Glutamatergic neuron (in vitro differentiated cells): ENCODE results near the gene ESPNL. TPM values are rescaled to one million over a fixed set of nuclear protein-coding genes. Genes with fewer than 3 reads are reported as not detected.

Experiments
- DNase-seq: peaks from one replicate; pipeline ENCODE4 v3.0.0; 2022
- H3K27ac Mint-ChIP-seq: one replicate; pipeline ENCODE4 v1.8.0; 2020; ENCODE audit warnings: mild to moderate bottlenecking, mixed read lengths, inconsistent platforms; ENCODE audit not compliant: unreplicated experiment
- H3K27me3 Mint-ChIP-seq: one replicate; pipeline ENCODE4 v1.8.0; 2020; ENCODE audit warnings: mild to moderate bottlenecking, moderate library complexity, mixed read lengths, inconsistent platforms; ENCODE audit not compliant: unreplicated experiment
- H3K36me3 Mint-ChIP-seq: one replicate; pipeline ENCODE4 v1.8.0; 2020; ENCODE audit warnings: mild to moderate bottlenecking, mixed read lengths, inconsistent platforms; ENCODE audit not compliant: unreplicated experiment
- H3K4me1 Mint-ChIP-seq: one replicate; pipeline ENCODE4 v1.8.0; 2020; ENCODE audit warnings: mild to moderate bottlenecking, low read depth, mixed read lengths, inconsistent platforms; ENCODE audit not compliant: unreplicated experiment
- H3K4me3 Mint-ChIP-seq: one replicate; pipeline ENCODE4 v1.8.0; 2020; ENCODE audit warnings: mild to moderate bottlenecking, mixed read lengths, inconsistent platforms; ENCODE audit not compliant: unreplicated experiment
- H3K9me3 Mint-ChIP-seq: one replicate; pipeline ENCODE4 v1.8.0; 2020; ENCODE audit warnings: mild to moderate bottlenecking, moderate library complexity, mixed read lengths, inconsistent platforms; ENCODE audit not compliant: unreplicated experiment
- total RNA-seq: library from RNA; stranded (reverse); fragmentation: NEBNext Ultra II Directional; extraction: Animal tissue kit (Norgen Biotek cat#: 25700); gene quantifications from one replicate; pipeline ENCODE4 v1.2.1, GENCODE V29; 2021; ENCODE audit not compliant: unreplicated experiment
- TF ChIP-seq, protein P1 (sequence below): fragments of 200-600 bp; sonication (generic); IDR thresholded peaks from one replicate; pipeline ENCODE4 v1.5.0; 2021; ENCODE audit not compliant: partially characterized antibody, unreplicated experiment

Gene ESPNL
- total RNA-seq, 1 donor from 2014 or later, result 0.81 TPM

DNA sequence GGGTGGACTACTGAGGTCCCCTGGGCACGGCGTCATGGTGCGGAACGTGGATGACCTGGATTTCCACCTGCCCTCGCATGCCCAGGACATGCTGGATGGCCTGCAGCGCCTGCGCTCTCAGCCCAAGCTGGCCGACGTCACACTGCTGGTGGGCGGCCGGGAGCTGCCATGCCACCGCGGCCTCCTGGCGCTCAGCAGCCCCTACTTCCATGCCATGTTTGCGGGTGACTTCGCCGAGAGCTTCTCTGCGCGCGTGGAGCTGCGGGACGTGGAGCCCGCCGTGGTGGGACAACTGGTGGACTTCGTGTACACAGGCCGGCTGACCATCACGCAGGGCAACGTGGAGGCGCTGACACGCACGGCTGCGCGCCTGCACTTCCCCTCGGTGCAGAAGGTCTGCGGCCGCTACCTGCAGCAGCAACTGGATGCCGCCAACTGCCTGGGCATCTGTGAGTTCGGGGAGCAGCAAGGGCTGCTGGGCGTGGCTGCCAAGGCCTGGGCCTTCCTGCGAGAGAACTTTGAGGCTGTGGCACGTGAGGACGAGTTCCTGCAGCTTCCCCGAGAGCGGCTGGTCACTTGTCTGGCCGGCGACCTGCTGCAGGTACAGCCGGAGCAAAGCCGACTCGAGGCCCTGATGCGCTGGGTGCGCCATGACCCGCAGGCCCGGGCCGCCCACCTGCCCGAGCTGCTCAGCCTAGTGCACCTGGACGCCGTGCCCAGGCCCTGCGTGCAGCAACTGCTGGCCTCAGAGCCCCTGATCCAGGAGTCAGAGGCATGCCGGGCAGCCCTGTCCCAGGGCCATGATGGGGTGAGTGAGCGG, 40.8 kb downstream of the ESPNL start:
- TF ChIP-seq, protein P1, sequence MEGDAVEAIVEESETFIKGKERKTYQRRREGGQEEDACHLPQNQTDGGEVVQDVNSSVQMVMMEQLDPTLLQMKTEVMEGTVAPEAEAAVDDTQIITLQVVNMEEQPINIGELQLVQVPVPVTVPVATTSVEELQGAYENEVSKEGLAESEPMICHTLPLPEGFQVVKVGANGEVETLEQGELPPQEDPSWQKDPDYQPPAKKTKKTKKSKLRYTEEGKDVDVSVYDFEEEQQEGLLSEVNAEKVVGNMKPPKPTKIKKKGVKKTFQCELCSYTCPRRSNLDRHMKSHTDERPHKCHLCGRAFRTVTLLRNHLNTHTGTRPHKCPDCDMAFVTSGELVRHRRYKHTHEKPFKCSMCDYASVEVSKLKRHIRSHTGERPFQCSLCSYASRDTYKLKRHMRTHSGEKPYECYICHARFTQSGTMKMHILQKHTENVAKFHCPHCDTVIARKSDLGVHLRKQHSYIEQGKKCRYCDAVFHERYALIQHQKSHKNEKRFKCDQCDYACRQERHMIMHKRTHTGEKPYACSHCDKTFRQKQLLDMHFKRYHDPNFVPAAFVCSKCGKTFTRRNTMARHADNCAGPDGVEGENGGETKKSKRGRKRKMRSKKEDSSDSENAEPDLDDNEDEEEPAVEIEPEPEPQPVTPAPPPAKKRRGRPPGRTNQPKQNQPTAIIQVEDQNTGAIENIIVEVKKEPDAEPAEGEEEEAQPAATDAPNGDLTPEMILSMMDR, result no peak
- Mint-ChIP-seq H3K4me3 (no peak overlapping the region), H3K9me3 (peaks cover 1% of the 10 kb centered on the region), H3K27ac (no peak overlapping the region), H3K4me1 (peaks cover 6% of the 10 kb centered on the region), H3K36me3 (no peaks in the 10 kb centered on the region), H3K27me3 (peaks cover 6% of the 10 kb centered on the region)
- DNase-seq, result no peak

DNA sequence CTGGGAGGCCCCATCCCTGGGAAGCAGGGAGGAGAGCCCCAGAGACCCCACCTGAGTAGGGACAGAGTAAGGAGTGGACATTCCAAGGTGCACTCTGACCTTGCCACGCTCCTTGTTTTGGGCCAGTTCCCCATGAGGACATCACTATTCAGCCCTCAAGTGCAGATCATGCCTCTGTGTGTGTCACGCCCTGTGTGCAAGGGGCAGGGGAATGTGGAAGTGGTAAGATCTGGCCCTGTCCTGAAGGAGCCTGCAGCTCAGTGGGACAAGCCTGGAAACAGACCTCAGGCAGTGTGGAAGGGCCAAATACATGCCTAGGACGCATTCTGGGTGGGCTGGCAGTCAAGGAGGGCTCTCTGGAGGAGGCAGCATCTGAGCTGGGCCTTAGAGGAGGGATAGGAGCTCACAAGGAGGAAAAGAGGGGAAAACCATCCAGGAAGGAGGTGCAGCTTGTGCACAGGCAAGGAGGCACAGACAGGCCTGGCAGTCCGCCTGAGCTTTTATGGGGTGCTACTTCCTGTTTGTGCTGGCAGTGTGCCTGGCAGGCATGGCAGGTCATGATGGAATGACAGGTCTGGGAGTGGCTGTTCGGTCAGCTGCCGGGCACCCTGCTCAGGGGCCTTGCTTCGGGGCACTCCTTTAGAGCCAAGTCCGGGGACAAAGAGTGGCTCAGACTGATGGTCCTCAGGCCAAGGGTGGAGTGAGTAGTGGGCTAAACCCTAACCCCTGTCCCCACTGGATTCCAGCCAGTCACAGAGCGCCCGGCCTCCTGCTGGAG, 41.6 kb downstream of the ESPNL start:
- TF ChIP-seq, protein P1, result no peak
- Mint-ChIP-seq H3K36me3 (no peaks in the 10 kb centered on the region), H3K9me3 (peaks cover 1% of the 10 kb centered on the region), H3K4me1 (peaks cover 6% of the 10 kb centered on the region), H3K27me3 (peaks cover 4% of the 10 kb centered on the region), H3K4me3 (no peak overlapping the region), H3K27ac (peak overlapping the region; percentile 13)
- DNase-seq, result no peak

DNA sequence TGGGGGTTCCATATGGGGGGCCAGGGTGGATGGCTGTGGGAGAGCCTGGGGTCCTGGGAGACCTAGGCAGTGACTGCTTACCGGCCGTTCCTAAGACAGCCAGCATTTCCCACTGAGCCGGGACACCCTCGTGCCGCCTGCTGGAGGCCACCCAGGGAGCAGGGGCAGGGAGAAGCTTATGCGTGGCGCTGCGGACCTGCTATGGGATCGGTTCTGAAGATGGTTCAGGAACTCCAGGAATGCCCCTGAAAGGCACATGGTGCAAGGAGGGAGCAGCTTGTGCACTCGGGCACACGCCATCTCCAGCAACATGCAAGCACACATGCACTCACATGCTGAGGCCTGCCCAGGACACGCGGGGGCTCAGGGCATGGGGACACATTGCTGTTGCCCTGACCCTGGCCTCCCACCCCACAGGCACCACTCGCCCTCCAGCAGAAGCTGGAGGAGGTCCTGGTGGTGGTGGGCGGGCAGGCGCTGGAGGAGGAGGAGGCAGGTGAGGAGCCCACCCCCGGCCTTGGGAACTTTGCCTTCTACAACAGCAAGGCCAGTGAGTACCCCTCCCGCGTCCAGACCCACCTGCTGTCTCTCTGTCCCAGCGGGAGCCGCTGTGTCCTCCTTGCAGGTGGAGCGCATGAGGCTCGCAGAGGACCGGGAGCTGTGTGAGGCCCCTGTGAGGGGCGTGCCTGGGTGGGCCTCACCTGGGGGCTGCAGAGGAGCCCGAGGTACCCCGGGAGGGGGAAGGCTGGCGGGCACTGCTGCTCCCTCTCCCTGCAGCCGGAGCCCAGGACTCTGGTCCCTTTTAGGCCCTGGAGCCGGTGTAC, 42.5 kb downstream of the ESPNL start:
- DNase-seq, result no peak
- peaks cover 6% of the 10 kb centered on the region for H3K4me1 Mint-ChIP-seq
- TF ChIP-seq, protein P1, result no peak
- H3K9me3 Mint-ChIP-seq, result peaks cover 1% of the 10 kb centered on the region
- no peak overlapping the region for H3K27ac Mint-ChIP-seq
- peaks cover 4% of the 10 kb centered on the region for H3K27me3 Mint-ChIP-seq
- H3K36me3 Mint-ChIP-seq, result no peaks in the 10 kb centered on the region
- no peak overlapping the region for H3K4me3 Mint-ChIP-seq

DNA sequence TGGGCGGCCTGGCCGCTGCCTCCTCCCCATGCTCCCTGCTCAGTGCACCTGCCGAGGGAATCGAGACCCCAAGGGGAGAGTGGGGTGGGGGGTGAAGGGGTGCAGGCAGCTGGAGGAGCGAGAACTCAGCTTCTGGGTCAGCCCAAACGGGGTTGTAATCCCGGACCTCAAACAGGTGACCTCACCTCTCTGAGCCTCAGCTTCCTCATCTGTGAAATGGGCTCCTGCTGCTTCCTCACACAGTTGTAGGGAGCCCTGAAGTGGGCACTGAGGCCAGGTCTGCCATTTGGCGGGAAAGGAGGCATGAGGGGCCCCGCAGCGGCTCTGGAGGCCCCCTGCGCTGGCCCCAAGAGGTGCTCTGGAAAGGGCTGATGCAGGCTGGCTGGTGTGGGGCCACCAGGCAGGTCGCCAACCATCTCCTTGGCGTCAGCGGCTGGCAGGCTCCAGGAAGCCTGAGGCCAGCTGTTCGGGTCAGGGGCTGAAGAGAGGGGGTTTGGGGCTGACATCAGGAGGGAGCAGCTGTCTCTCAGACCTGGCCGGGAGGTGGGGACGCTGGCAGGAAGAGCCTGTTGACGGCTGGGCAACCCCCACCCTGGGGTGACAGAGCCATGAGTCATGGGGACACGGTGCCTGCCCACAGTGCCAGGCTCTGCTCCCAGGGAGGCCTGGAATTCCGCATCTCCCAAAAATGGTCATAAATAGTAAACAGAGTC, 43.3 kb downstream of the ESPNL start:
- Mint-ChIP-seq H3K9me3 (peaks cover 1% of the 10 kb centered on the region), H3K27me3 (peaks cover 4% of the 10 kb centered on the region), H3K4me1 (peaks cover 1% of the 10 kb centered on the region), H3K27ac (no peak overlapping the region), H3K36me3 (no peaks in the 10 kb centered on the region), H3K4me3 (no peak overlapping the region)
- DNase-seq, result no peak
- TF ChIP-seq, protein P1, result no peak
